22Rv1 (cell line): ENCODE data around the gene ZNF428.

Source experiments
- H3K27ac ChIP-seq: fragments of 450-650 bp; 2 replicates; pipeline ENCODE4 v1.5.1; 2017
- CTCF ChIP-seq: fragments of 450-650 bp; IDR thresholded peaks from 2 replicates; pipeline ENCODE4 v1.5.1; 2017; ENCODE audit warnings: mild to moderate bottlenecking
- ZFX ChIP-seq: fragments of 450-650 bp; IDR thresholded peaks from 2 replicates; pipeline ENCODE4 v1.6.1; 2017; ENCODE audit warnings: antibody characterized with exemption, borderline replicate concordance

The ZNF428 gene

GRCh38 chr19:43595605-43595998 lies 23.8 kb downstream of the ZNF428 start:
- H3K27ac ChIP-seq: peak overlapping the region; percentile 86
- TF ChIP-seq ZFX (no peak), CTCF (no peak)

DNA sequence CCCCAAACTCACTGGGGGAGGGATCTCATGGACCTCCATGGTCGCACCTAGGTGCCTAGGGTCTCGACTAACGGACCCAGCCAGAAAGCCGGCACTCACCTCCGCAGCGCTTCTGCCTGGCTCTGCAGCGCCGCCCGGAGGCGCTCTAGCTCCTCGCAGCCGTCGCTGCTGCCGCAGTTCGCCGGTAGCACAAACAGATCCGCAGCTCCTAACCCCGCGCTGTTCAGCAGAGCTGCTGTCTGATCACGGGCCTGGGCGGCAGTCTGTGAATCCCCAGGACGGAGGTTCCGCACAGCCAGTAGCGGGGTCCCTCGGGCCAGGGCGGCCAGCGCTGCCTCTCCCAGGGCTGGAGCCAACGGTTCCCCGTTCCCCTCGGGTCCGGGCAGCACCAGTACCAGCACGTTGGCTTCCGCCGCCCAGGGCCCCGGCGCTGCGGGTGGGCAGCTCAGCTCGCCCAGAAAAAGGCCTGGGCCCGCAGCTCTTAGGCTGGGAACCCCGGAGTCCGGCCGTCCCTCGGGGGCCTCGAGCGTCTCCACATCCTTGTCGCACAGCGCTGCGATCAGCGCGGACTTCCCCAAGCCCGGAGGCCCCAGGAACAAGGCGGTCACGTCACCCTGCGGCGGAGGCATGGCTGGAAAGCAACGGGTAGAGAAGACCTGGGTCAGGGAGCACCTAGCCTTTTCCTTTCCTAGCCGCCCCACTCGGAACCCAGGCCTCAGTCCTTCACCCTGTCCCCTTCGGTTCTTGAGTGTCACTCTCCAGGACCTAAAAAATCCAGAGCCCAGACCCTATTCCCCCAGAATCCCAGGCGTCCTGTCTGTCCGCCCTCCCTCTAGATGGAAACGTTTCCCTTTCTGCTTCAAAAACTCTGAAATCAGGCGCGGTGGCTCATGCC lies 24.5 kb downstream of the ZNF428 start:
- TF ChIP-seq CTCF (peak; percentile 94), ZFX (no peak)
- peak overlapping the region; percentile 86 for H3K27ac ChIP-seq

GRCh38 chr19:43594081-43594697 lies 25.2 kb downstream of the ZNF428 start:
- TF ChIP-seq ZFX (no peak), CTCF (no peak)
- H3K27ac ChIP-seq: no peak overlapping the region; the same call in 1 of the 2 replicates

DNA sequence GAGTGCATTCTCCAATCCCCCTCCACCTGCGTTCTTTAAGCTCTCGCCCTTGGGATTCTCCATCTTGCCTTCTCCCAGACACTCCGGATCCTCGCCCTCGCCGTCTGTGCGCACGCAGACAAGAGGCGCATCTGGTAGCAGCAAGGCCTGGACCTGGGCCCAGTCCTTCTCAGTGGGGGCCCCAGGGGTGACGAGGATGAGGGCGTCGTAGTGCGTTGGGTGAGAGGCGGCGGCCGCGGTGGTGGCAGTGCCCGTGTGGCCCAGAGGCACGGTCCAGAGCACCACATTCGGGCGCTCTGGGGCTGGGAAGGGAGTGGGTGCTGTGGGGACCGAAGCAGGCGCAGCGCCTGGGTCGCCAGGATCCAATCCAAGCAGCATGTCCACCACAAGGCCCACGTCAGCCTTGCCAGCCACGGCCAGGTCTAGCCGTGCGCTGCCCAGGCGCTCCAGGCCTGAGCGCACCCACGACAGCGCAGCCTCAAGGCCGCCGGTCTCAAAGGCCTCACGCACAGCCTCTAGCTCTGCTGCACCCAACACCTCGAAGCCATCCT lies 26.6 kb downstream of the ZNF428 start:
- no peak overlapping the region for H3K27ac ChIP-seq
- TF ChIP-seq ZFX (no peak), CTCF (no peak)

GRCh38 chr19:43591904-43592772 lies 27.3 kb downstream of the ZNF428 start:
- TF ChIP-seq ZFX: no peak
- TF ChIP-seq CTCF: no peak
- H3K27ac ChIP-seq: no peak overlapping the region

GRCh38 chr19:43589678-43590077 lies 29.8 kb downstream of the ZNF428 start:
- TF ChIP-seq CTCF (no peak), ZFX (no peak)
- no peak overlapping the region for H3K27ac ChIP-seq
